Measurements from ENCODE around the gene SOCS2.

Gene SOCS2

DNA sequence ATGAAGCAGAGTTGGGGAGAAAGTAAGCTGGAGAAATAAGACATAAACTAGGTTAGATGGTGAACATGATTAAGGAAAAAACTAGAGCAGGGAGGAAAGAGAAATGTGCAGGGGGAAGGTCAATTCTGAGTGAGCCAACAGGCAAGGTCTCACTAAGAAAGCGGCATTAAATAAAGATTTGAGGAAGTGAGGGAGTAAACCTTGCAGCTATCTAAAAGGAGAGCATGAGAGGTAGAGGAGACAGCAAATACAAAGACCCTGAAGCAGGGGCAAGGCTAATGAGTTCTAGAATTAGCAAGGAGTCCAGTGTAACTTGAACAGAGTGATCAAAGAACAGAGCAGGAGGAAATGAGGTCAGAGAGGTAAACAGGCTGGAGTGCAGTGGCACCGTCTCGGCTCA is 4.4 kb upstream of the SOCS2 start:
- no peak for DNase-seq (ENCODE audit: low read depth)

DNA sequence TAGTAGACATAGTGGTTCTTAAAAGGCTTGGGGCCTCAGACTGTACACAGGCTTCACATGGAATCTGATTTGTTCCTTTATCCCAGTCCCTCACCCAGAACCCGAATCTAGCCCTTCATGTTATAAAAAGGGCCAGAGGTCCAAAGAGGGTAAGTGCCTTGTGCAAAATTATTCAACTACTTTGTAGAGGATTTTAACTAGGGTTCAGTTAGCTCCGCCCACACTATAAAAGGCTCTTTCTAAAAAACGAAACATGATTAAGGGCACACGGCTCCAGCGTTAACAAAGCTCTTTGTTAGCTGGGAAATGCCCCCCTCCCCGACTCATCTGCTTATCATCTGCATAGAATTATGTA is 3.2 kb upstream of the SOCS2 start:
- no peak for DNase-seq (ENCODE audit: low read depth)

DNA sequence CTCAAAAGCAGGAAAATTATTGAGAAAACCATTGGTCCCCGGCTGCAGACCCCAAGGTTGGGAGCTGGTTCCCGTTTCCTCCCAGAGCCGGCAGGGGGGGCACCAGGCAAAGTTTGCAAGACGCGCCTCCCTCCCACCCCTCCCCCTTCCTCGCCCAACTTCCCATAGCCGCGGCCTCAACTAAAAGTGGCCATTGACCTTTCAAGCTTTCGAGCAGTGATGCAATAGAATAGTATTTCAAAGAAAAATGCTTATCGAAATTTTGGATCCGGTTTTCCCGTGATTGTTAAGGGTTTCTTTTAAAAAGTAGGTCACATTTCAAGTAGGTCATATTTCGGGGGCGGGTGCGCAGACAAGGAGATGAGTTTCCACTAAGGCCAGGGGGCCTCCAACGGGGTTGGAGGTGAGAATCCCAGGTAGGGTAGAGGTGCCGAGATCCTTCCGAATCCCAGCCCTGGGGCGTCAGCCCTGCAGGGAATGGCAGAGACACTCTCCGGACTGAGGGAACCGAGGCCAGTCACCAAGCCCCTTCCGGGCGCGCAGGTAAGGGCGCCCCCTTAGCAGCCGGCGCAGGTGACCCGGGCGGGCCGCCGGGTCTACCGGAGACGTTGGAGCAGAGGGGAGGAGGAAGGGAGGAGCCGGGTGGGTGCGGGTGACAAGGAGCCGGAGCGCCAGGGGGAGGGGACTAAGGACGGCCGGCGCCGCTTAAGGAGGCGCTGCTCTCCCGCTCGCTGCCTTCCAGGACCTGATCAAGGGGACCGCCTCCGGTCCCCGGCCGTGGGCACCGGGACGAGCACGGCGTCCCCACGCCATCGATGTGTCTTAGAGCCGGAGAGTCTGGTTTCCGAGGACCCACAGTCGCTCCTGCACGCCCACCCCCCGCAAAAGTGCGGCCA is 2.6 kb upstream of the SOCS2 start:
- peak; percentile 82 for DNase-seq (ENCODE audit: low read depth)

DNA sequence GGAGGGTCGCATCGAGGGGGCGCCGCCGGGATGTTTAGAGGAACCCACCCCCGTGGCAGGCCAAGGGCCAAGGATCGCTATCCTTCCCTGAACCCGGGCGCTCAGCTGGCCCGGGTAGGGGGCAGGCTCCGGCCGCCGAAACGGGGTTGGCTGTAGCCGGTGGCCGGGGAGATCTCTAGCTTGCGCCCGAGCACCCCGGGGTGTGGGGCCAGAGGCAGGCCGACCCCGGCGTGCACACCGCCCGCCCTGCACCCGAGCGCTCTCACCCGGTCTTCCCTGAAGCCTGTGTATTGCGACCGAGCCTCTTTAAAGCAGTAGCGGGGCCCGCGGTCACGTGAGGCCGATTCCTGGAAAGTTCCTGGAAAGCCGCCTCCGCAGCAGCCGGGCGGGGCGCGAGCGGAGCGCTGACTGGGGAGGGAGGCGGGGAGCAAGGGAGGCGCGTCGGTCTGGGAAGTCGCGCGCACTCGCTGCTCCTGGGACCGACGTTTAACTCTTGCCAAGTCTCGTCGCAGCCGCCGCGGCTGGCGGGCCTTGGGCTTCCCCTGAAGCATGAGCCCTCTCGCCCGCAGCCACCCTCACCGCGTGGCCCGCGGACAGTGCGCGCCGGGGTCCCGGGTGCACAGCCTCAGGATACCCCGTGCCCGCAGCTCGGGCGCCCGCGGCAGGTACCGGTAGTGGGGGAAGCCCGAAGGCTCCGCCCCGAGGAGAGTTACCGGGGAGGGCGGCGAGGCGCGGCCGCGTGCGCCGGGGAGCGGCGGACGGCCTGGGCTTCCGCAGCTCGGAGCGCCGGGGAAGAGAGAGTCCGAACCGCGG is 1.7 kb upstream of the SOCS2 start:
- peak; percentile 90 for DNase-seq (ENCODE audit: low read depth)

DNA sequence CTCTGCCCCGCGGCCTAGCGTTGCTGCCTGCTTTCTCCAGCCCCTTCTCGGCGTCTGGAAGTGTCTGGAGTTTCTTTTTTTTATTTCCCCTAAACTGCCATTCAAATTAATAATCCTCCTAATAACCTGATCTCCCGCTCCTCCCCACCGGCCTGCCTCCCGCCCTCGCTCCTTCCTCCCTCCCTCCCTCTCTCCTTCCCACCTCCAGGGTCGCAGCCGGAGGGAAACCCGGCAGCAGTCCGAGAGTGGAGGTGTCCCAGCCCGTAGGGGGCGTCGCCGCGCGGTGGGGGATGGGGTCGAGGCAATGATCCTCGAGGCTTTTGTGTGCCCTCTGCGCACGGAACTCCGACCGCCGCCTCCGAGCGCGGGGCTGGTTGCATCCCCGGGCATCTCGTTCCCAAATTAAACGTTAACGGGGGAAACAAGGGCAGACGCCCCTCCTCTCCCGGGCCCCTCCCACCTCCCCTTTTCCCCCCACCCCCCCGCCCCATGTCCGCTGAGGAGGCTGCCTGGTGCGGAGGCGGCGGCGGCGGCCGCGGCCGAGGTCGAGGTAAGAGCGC is 1.0 kb upstream of the SOCS2 start:
- DNase-seq (ENCODE audit: low read depth) = peak; percentile 38

DNA sequence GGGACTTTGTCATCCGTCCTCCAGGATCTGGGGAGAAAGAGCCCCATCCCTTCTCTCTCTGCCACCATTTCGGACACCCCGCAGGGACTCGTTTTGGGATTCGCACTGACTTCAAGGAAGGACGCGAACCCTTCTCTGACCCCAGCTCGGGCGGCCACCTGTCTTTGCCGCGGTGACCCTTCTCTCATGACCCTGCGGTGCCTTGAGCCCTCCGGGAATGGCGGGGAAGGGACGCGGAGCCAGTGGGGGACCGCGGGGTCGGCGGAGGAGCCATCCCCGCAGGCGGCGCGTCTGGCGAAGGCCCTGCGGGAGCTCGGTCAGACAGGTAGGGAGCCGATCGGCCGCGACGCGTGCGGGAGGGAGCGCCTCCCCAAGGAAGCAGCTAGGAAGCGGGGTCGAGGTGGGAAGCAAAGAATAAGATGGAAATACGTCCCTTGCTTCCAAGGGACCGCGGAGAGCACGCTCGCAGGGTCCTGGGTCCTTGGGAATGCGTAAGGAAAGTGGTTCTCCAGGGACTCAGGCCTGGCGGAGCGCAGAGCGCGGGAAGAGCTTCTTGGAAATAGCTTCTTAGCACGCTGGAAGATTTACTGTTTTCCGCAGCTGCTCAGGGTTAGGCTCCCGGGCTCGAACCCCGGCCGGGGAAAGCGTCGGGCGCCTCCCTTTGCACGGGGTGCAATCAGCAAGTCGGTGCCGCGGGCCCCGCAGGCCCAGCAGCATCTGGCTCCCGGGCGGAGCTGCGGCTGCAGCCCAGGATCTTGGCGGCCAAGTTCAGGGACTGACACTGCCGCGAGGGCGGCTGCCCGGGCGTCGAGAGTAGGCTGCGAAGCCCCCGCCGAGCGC is 457 bp downstream of the SOCS2 start:
- DNase-seq (ENCODE audit: low read depth) = no peak

DNA sequence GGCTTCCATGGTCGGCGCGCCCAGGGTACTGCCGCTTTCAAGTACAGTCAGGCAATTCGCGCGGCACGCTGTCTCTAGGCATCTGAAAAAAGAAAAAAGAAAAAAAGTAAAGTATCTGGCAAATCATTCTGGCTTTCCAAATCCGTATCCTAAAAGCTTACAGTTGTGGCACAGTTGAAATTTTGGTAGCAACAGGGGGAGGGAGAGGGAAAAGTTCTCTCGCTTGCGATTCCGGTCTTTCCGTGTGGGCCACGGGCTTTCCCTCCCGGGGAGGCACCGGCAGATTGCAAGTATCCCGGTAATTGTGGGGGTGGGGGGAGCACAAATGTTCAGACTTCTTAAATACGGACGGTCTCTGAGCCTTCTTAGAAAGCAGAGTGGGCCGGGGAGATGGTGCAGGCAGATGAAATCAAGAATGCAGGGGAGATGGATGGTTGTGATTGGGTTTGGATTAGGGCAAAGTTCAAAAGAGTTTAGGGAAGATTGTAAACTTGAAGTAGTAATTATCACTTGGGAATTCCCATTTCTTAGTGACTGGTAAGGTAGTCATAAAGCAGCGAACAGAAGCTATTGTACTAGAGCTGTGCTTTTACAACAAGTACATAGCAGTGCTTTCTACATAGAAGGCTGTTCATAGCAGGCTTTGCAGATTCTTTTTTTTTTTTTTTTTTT is 1.2 kb downstream of the SOCS2 start:
- DNase-seq (ENCODE audit: low read depth) = no peak

DNA sequence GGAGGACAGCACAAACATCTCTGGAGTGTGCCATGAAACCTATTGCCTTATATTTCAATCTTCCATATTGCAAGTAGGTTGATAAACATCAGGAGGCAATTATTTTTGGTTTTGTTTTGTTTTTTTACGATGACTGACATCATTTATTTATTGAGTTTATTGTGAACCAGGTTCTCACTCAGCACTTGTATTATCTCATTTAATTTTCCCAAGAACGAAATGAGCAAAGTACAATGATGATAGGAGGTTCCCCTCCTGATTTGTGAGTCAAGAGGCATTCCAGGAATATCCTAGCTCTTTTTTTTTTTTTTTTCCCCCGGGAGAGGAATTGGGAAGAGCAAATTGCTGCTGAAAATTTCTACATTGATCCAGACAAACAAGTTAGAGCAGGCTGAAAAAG is 4.7 kb downstream of the SOCS2 start:
- no peak for DNase-seq (ENCODE audit: low read depth)

DNA sequence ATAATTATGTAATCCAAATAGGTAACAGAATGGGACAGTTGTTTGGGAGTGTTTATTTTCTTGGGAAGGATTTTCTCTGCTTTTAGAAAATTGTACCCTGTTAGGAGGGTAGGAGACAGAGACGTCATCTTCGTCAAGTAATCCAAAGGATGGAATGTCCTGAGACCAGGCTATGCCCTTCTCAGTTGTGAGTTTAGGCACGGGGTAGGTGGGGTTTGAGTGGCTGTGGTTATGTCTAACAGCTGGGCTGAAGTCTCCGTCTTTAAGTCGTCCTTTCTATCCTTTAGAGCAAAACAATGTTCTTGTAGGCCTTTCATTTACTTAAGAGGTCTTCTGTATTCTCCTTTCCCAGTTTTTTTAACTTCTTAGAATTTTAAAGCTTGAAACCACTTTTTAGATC is 5.7 kb downstream of the SOCS2 start:
- DNase-seq (ENCODE audit: low read depth) = no peak

DNA sequence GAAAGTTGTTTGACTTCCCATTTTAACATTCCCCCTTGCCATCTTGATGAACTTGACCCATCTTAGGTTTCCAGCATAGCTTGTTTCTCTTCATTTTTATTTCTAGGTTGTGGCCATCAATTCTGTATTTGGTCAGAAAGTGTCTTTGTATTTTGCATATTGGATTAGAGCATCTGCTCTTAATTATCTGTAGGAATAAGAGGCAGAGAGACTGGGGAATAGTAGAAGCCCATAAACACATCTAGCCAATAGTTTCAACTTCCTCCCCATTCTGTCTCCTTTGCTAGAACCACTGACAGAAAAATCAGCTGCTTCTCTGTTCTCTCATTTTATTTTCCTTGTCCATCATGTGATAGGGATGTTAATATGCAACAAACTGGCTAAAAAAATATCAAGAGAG is 8.2 kb downstream of the SOCS2 start:
- no peak for DNase-seq (ENCODE audit: low read depth)

DNA sequence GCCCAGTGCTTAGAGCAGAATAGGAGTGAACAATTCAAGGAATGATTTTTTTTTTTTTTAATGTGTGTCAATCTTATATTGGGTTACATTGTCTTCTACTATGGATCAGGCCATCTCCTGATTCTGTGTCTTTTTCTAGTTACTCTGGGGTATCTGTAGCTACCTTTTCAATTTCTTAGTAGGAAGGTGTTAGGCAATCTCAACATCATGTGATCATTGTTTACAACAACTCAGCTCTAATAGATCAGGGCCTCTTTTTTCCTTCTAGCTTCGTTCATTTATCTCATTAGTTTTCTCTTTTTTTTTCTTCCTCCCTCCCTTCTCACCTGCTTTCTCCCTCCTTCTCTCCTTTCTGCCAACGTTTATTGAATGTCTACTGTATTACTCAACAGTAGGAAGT is 8.9 kb downstream of the SOCS2 start:
- no peak for DNase-seq (ENCODE audit: low read depth)

DNA sequence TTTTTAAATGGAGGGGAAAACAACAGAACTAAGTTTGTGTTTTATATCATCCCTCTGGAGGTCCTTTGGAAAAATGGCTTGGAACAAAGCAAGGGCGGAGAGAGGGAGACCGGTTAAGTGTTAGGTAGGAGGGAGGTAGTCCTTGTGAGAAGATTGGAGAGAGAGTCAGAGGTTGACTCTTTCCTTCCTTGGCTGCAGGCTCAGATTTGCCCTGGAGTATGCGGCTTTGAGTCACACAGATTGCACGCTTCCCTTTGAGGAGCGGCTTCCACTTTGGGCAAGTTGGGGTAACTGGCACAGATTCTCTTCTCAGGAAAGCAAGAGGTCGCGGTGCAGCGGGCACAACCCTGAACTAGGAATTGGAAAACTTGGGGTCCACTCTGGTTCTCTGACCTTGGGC is 9.9 kb downstream of the SOCS2 start:
- DNase-seq (ENCODE audit: low read depth) = no peak

DNA sequence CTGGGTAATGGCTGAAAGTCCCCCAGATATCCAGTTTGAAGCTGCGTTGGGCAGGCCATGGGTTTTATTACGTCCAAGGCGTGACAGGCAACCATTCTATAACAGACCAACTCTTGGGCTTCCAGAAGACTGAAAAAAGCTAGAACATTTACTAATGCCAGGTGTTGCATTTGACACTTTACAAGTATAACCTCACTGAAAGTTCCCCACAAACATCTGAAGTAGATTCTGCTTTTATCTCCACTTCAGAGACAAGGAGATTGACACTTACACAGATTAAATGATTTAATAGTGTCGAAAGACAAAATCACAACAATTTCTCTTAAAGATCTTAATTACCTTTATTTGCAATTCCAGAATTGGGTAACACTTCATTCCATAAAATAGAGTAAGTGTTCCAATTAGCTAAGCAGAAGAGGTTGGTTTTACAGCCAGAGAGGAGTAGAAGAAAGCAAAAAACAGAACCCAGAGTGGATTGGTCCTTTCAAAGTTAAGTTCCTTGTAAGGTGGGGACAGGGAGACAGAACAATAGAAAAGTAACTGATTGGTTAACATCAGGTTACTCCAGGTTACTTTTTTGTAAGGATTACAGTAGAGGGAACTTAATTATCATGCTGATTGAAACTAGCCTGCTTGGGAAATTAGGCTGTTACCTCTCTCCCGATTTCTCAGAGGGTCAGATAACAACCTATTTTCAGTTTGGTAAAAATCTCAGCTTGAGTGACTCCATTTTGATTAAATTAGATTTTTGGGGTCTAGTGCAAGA is 11.3 kb downstream of the SOCS2 start:
- no peak for DNase-seq (ENCODE audit: low read depth)

DNA sequence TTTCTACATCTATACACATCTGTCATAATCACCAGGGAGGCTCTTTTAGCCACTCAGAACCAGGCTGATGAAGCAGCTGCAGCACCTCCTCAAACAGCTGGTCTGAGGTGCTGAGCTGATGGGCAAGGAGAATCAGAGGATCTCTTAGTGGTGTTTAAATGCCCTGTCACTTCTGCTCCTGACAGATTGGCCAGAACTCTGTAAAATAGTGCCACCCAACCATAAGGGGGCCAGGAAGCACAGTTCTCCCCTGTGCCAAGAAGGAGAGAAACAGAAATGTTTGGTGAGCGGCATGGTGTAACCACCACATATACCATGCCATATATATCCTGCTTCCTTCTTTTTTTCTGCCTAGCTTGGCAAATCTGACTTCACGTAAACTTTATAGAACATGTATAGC is 12.8 kb downstream of the SOCS2 start:
- no peak for DNase-seq (ENCODE audit: low read depth)

DNA sequence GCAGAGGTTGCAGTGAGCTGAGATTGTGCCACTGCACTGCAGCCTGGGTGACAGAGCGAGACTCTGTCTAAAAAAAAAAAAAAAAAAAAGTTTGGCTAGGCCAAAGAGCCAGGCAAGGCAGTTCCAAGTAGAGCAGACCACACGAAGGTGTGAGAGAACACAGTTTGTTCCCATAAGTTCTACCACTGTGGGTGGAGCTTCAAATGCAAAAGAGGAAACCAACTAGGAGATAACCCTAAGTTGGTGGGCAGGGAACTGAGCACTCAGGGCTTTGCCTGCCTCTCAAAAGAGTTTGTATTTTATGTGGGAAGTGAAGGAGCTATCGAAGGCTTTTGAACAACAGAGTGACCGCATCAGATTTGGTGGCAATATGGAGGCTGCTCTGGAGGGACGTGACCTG is 15.1 kb downstream of the SOCS2 start:
- DNase-seq (ENCODE audit: low read depth) = no peak

DNA sequence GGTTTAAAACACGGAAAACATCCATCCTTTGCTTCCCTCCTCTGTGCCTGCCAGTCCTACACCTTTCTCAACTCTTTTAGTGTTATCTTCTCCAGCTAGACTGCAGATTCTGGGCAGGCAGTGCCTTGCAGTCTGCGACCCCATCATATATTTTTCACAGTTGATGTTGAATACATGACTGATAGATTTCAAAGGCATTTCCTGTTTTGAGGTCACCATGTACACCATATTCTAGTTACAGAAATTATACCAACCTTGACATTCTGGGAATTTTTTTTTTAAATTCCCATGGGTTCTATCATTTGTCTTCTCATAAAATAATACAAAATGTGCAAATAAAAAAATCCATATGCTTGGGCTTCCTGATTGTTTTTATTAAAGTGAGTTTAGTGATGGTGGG is 16.6 kb downstream of the SOCS2 start:
- no peak for DNase-seq (ENCODE audit: low read depth)

DNA sequence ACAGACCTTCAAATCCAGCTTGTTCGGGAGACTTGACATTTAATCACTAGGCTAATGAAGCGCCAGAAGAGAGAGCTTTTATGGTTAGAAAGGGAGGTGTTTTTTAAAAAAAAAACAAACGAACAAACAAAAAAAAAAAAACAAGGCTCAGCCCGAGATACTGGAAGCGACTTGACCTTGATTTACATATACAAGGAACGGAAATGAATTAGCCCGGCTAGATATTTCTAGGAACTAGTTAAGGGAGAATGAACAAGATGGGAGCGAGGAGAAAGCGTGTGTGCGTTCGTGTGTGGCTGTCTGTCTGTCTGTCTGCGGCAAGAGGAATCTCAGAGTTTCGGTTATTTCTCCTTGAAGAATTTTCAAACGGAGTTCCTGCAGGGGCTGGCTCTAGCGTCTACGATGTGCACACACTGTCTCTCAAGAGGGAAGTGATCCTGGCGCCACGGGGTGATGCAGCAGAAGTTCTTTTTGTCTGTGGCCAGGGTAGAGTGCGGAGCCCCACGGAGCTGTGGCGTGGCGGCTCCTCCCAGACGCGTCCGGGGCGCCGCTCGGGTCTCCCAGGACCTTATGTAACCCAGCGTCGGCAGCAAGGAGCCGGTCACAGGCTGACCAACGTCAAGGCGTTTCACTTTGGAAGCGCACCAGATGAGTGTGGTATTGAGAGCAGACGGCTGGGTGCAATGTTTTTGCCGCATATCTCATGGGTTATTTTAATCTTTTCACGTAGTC is 18.8 kb downstream of the SOCS2 start:
- peak; percentile 22 for DNase-seq (ENCODE audit: low read depth)

DNA sequence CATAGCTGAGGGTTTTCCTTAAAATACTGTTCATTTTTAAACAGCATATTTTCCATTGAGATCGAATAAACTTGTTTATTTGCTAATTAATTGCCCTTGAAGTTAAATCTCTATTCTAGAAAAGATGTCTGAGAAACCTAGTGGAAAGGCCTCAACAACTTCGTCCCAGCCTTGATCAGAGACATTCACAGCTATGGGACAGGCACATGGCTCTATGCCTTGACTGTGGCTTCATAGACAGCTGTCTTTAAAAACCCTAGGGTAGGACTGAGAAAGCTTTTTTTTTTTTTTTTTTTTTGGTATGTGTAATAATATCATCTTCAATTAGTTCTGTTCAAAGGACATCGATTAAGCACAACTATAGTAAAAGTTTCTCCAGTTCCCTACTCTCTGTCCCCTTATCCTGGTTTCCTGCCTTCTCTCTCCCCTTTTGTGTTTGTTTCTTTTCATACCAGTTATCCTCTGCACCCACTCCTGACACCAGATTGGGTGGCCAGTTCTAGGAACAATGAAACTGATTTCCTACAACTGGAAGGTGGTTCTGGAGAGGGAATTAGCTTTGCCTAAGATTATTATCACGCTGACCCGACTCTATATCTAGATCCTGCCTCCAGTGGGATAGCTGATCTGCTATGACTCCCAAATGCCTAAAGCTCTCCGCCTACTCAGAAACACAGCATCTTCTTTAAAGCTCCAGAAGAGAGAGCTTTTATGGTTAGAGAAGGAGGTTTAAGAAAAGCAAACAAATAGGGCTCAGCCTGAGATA is 20.3 kb downstream of the SOCS2 start:
- DNase-seq (ENCODE audit: low read depth) = no peak

DNA sequence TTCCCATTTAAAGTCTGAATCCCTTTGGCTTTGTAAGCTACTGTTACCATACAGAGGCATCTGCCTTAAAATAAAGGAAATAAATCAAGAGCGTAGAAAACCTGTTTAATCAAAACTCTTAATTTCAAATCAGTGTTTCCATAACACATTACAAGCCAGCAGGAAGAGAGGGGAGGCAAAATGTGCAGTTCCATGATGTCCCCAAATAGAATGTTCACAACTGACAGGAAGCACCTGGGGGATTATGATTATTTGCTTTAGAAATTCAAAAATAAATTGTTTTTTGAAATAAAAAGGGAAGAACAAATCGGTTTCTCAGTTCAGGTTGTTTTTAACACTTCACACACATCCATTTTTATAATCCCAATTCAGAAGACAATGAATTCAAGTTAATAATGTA is 21.4 kb downstream of the SOCS2 start:
- no peak for DNase-seq (ENCODE audit: low read depth)

Measured in fibroblast of the conjunctiva (primary cell).